H9 (cell line): Measurements from ENCODE around the gene TOR1A. TPM values are rescaled to one million over a fixed set of nuclear protein-coding genes. Genes with fewer than 3 reads are reported as not detected.

Source experiments
- DNase-seq: peaks from one replicate; pipeline ENCODE4 v3.0.0-alpha.2; 2017
- H2AFZ ChIP-seq: one replicate; pipeline ENCODE4 v1.6.1; 2013; ENCODE audit warnings: mild to moderate bottlenecking, low read length, control low read depth, moderate library complexity
- H2AK5ac ChIP-seq: 2 replicates; pipeline ENCODE4 v1.6.1; 2013; ENCODE audit warnings: low read length, control low read depth, mixed read lengths; ENCODE audit not compliant: insufficient read length
- H2BK120ac ChIP-seq: one replicate; pipeline ENCODE4 v1.6.1; 2013; ENCODE audit warnings: low read depth, mild to moderate bottlenecking, low read length, control low read depth, inconsistent platforms; ENCODE audit not compliant: poor library complexity, severe bottlenecking
- H2BK12ac ChIP-seq: 2 replicates; pipeline ENCODE4 v1.6.1; 2013; ENCODE audit warnings: low read length, control low read depth, mixed read lengths, low read depth; ENCODE audit not compliant: insufficient read length
- H2BK15ac ChIP-seq: 2 replicates; pipeline ENCODE4 v1.6.1; 2013; ENCODE audit warnings: low read depth, low read length, control low read depth
- H2BK20ac ChIP-seq: one replicate; pipeline ENCODE4 v1.6.1; 2013; ENCODE audit warnings: low read depth, mild to moderate bottlenecking, low read length, control low read depth, inconsistent platforms; ENCODE audit not compliant: poor library complexity, severe bottlenecking
- H2BK5ac ChIP-seq: 2 replicates; pipeline ENCODE4 v1.6.1; 2013; ENCODE audit warnings: low read length, control low read depth, mixed read lengths; ENCODE audit not compliant: insufficient read length
- H3K14ac ChIP-seq: 2 replicates; pipeline ENCODE4 v1.6.1; 2013; ENCODE audit warnings: low read length, control low read depth; ENCODE audit not compliant: insufficient read depth
- H3K18ac ChIP-seq: 2 replicates; pipeline ENCODE4 v1.6.1; 2013; ENCODE audit warnings: low read depth, mild to moderate bottlenecking, mixed read lengths, low read length, control low read depth; ENCODE audit not compliant: insufficient read length
- H3K23ac ChIP-seq: 2 replicates; pipeline ENCODE4 v1.6.1; 2013; ENCODE audit warnings: low read length, control low read depth, mixed read lengths, low read depth; ENCODE audit not compliant: insufficient read length
- H3K23me2 ChIP-seq: 2 replicates; pipeline ENCODE4 v1.6.1; 2013; ENCODE audit warnings: low read depth, mild to moderate bottlenecking, mixed read lengths, low read length, control low read depth; ENCODE audit not compliant: insufficient read length, poor library complexity, severe bottlenecking
- H3K27ac ChIP-seq: 2 replicates; pipeline ENCODE4 v1.5.1; 2013; ENCODE audit warnings: low read length, control low read depth, mixed read lengths, low read depth; ENCODE audit not compliant: insufficient read length
- H3K27me3 ChIP-seq: 2 replicates; pipeline ENCODE4 v1.6.1; 2013; ENCODE audit warnings: low read length, control low read depth, inconsistent platforms; ENCODE audit not compliant: insufficient read depth
- H3K4ac ChIP-seq: 2 replicates; pipeline ENCODE4 v1.6.1; 2013; ENCODE audit warnings: low read depth, mild to moderate bottlenecking, control low read depth, inconsistent platforms, low read length, moderate library complexity
- H3K4me1 ChIP-seq: 2 replicates; pipeline ENCODE4 v1.6.1; 2013; ENCODE audit warnings: low read length, control low read depth, inconsistent platforms; ENCODE audit not compliant: insufficient read depth
- H3K4me2 ChIP-seq: 2 replicates; pipeline ENCODE4 v1.6.1; 2013; ENCODE audit warnings: low read length, control low read depth, mixed read lengths; ENCODE audit not compliant: insufficient read length, insufficient read depth
- H3K56ac ChIP-seq: 2 replicates; pipeline ENCODE4 v1.6.1; 2013; ENCODE audit warnings: low read depth, mild to moderate bottlenecking, mixed read lengths, low read length, control low read depth; ENCODE audit not compliant: insufficient read length
- H3K79me1 ChIP-seq: 2 replicates; pipeline ENCODE4 v1.6.1; 2013; ENCODE audit warnings: low read depth, mild to moderate bottlenecking, moderate library complexity, low read length, control low read depth, inconsistent platforms; ENCODE audit not compliant: insufficient read depth, poor library complexity, severe bottlenecking
- H3K79me2 ChIP-seq: 2 replicates; pipeline ENCODE4 v1.6.1; 2013; ENCODE audit warnings: low read length, control low read depth, inconsistent platforms; ENCODE audit not compliant: insufficient read depth
- H3K9ac ChIP-seq: 2 replicates; pipeline ENCODE4 v1.6.1; 2013; ENCODE audit warnings: low read length, control low read depth, mixed read lengths; ENCODE audit not compliant: insufficient read length; ENCODE audit errors: extremely low read depth
- H3K9me3 ChIP-seq: one replicate; pipeline ENCODE4 v1.6.1; 2013; ENCODE audit warnings: low read depth, low read length, inconsistent platforms; ENCODE audit not compliant: control insufficient read depth
- H3T11ph ChIP-seq: one replicate; pipeline ENCODE4 v1.6.1; 2013; ENCODE audit warnings: mild to moderate bottlenecking, low read length, control low read depth, inconsistent platforms
- H4K20me1 ChIP-seq: one replicate; pipeline ENCODE4 v1.6.1; 2013; ENCODE audit not compliant: control insufficient read depth, insufficient read length, insufficient read depth
- H4K5ac ChIP-seq: 2 replicates; pipeline ENCODE4 v1.6.1; 2013; ENCODE audit warnings: low read depth, mild to moderate bottlenecking, mixed read lengths, low read length, control low read depth; ENCODE audit not compliant: insufficient read length
- H4K8ac ChIP-seq: replicated peaks from 2 replicates; pipeline ENCODE4 v1.6.1; 2013; ENCODE audit warnings: low read length, control low read depth, mixed read lengths, low read depth; ENCODE audit not compliant: insufficient read length
- H4K91ac ChIP-seq: 2 replicates; pipeline ENCODE4 v1.6.1; 2013; ENCODE audit warnings: low read depth, mild to moderate bottlenecking, moderate library complexity, mixed read lengths, low read length, control low read depth; ENCODE audit not compliant: insufficient read length
- H3K27ac Mint-ChIP-seq, 3 experiments: 2 replicates in 2 of 3; 3 replicates in 1 of 3; pipeline ENCODE4 v1.8.0; 2020 to 2021; ENCODE audit warnings: mixed read lengths in 3 of 3, mild to moderate bottlenecking in 1 of 3, moderate library complexity in 1 of 3
- H3K27me3 Mint-ChIP-seq: 2 replicates; pipeline ENCODE4 v1.8.0; 2021; ENCODE audit warnings: low read depth, mild to moderate bottlenecking, moderate library complexity, mixed read lengths
- H3K36me3 Mint-ChIP-seq, 3 experiments: 2 replicates in 2 of 3; 3 replicates in 1 of 3; pipeline ENCODE4 v1.8.0; 2020 to 2021; ENCODE audit warnings: low read depth in 3 of 3, mixed read lengths in 3 of 3; ENCODE audit not compliant: insufficient read depth in 1 of 3
- H3K4me1 Mint-ChIP-seq, 2 experiments: 2 replicates each; pipeline ENCODE4 v1.8.0; 2020; ENCODE audit warnings: mixed read lengths in 2 of 2
- H3K4me3 Mint-ChIP-seq, 2 experiments: 2 replicates in 1 of 2; 3 replicates in 1 of 2; pipeline ENCODE4 v1.8.0; 2020 to 2021; ENCODE audit warnings: mild to moderate bottlenecking in 2 of 2, mixed read lengths in 2 of 2, moderate library complexity in 1 of 2
- H3K9me3 Mint-ChIP-seq, 2 experiments: 2 replicates in 1 of 2; 3 replicates in 1 of 2; pipeline ENCODE4 v1.8.0; 2020; ENCODE audit warnings: mild to moderate bottlenecking in 2 of 2, mixed read lengths in 2 of 2, moderate library complexity in 1 of 2
- WGBS: extraction: QIAGEN DNeasy Blood & Tissue Kit; methylation state at CpG from one replicate; pipeline ENCODE4 v1.1.7; 2013; ENCODE audit warnings: missing lambda C conversion rate, low lambda C conversion rate, mixed read lengths; ENCODE audit not compliant: insufficient read length; ENCODE audit errors: extremely low coverage; 5-methylcytosine and 5-hydroxymethylcytosine counted together
- total RNA-seq: library from RNA; stranded (reverse); gene quantifications from 2 replicates; pipeline ENCODE4 v1.2.1, GENCODE V29; 2021
- TF ChIP-seq, protein P1 (sequence below): fragments of 200-600 bp; sonication (generic); conservative IDR thresholded peaks from 3 replicates; pipeline ENCODE4 v1.8.0; 2021; ENCODE audit warnings: antibody characterized with exemption, mild to moderate bottlenecking

Gene TOR1A
- total RNA-seq, 1 experiment from 2014 or later: 60.1 TPM

- no peak overlapping the region for H4K8ac ChIP-seq
- H3T11ph ChIP-seq: no peak overlapping the region
- no peak overlapping the region for H3K4me2 ChIP-seq
- Mint-ChIP-seq H3K4me3 (no peak overlapping the region), H3K4me1 (peaks cover 12 to 15% of the 10 kb centered on the region in 2 experiments), H3K27me3 (peaks cover 14% of the 10 kb centered on the region), H3K9me3 (no peaks in the 10 kb centered on the region; a peak in 1 of 5 replicates), H3K27ac (no peak overlapping the region), H3K36me3 (no peaks in the 10 kb centered on the region)
- no peak overlapping the region for H2BK20ac ChIP-seq
- no peaks in the 10 kb centered on the region for H3K4me1 ChIP-seq
- no peak overlapping the region for H2BK5ac ChIP-seq
- no peak overlapping the region for H3K4ac ChIP-seq
- H4K91ac ChIP-seq: no peak overlapping the region
- no peak overlapping the region for H3K56ac ChIP-seq
- no peak overlapping the region for H4K5ac ChIP-seq
- H3K79me2 ChIP-seq: no peaks in the 10 kb centered on the region
- H3K9me3 ChIP-seq: no peaks in the 10 kb centered on the region
- H2BK15ac ChIP-seq: no peak overlapping the region
- no peak overlapping the region for H2AK5ac ChIP-seq
- WGBS: no CpG with 5 or more reads among the region's 7 CpGs
- H3K27ac ChIP-seq: no peak overlapping the region
- no peaks in the 10 kb centered on the region for H3K79me1 ChIP-seq
- H2AFZ ChIP-seq: no peak overlapping the region
- H3K9ac ChIP-seq: no peak overlapping the region
- TF ChIP-seq, protein P1, sequence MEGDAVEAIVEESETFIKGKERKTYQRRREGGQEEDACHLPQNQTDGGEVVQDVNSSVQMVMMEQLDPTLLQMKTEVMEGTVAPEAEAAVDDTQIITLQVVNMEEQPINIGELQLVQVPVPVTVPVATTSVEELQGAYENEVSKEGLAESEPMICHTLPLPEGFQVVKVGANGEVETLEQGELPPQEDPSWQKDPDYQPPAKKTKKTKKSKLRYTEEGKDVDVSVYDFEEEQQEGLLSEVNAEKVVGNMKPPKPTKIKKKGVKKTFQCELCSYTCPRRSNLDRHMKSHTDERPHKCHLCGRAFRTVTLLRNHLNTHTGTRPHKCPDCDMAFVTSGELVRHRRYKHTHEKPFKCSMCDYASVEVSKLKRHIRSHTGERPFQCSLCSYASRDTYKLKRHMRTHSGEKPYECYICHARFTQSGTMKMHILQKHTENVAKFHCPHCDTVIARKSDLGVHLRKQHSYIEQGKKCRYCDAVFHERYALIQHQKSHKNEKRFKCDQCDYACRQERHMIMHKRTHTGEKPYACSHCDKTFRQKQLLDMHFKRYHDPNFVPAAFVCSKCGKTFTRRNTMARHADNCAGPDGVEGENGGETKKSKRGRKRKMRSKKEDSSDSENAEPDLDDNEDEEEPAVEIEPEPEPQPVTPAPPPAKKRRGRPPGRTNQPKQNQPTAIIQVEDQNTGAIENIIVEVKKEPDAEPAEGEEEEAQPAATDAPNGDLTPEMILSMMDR: no peak
- DNase-seq: no peak
- H4K20me1 ChIP-seq: no peaks in the 10 kb centered on the region
- H3K23ac ChIP-seq: no peak overlapping the region
- H3K14ac ChIP-seq: no peak overlapping the region
- no peak overlapping the region for H2BK120ac ChIP-seq
- no peaks in the 10 kb centered on the region for H3K23me2 ChIP-seq
- no peaks in the 10 kb centered on the region for H3K27me3 ChIP-seq
- no peak overlapping the region for H3K18ac ChIP-seq
- no peak overlapping the region for H2BK12ac ChIP-seq
These were observed 44.3 kb downstream of the TOR1A start for GRCh38 chr9:129779560-129780190.
